Measurements from ENCODE around the gene APMAP. TPM values are rescaled to one million over a fixed set of nuclear protein-coding genes. Genes with fewer than 3 reads are reported as not detected.
"Not testable (repeated sequence)": the region's sequence is repeated elsewhere in the genome, so short reads cannot be mapped to it uniquely, and the experiment has no call there.

Gene APMAP
- polyA plus RNA-seq, 3 donors = 52.2 to 341 (median 81.1) TPM

DNA sequence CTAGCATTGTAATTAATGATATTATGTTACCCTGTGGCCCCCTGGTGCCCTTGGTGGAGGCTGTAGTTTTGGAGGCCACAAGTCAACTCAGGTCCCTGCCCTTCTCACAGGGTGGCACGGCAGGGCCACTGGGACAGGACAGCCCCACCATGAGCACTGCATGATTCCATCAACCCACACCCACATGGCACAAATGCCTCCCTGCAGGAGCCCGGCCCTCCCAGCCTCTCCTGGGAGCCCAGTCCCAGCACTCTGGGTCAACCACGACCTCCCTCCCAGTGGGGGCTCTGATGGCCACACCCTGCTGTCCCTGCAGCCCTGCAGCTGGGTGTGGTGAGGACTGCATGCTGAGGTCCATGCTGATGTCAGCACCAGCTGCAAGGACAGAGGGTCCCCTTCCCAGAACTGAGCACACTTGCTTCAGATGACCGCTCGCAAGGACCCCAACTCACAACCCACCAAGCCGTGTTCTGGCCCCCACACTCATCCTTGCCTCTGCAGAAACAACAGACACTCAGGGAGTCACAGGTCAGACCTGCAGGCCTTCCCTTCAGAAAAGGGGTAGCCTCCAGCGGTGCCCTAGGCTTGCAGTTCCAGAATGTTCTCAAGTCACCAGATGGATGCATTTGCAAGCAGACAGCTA, 59.2 kb downstream of the APMAP start:
- H3K27ac ChIP-seq (ENCODE audit: low read depth, low read length) = no peak overlapping the region
- 83 to 96% (median 85%) methylated on average over 7 of the region's 7 CpGs for WGBS, 3 donors

DNA sequence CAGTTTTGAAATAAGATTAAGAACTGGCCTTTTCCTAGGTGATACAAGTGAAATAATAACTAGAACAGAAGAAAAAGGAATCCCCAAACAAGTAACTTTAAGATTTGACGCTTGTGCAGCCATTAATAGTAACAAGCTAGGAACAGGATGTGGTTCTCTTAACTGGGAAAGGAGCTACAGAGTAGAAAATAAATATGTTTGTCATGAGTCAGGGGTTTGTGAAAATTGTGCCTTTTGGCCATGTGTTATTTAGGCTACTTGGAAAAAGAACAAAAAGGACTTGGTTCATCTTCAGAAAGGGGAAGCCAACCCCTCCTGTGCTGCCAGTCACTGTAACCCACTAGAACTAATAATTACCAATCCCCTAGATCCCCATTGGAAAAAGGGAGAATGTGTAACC, 60.7 kb downstream of the APMAP start:
- WGBS, 3 donors = 33 to 65% (median 46%) methylated on average over 1 of the region's 1 CpG
- H3K27ac ChIP-seq (ENCODE audit: low read depth, low read length) = not testable (repeated sequence)

GRCh38 chr20:24930724-24931688, 61.5 kb downstream of the APMAP start:
- WGBS, 3 donors = 48 to 66% (median 61%) methylated on average over 15 of the region's 15 CpGs
- not testable (repeated sequence) for H3K27ac ChIP-seq (ENCODE audit: low read depth, low read length)

GRCh38 chr20:24929867-24930723, 62.5 kb downstream of the APMAP start:
- not testable (repeated sequence) for H3K27ac ChIP-seq (ENCODE audit: low read depth, low read length)
- 30 to 46% (median 44%) methylated on average over 13 of the region's 13 CpGs for WGBS, 3 donors

DNA sequence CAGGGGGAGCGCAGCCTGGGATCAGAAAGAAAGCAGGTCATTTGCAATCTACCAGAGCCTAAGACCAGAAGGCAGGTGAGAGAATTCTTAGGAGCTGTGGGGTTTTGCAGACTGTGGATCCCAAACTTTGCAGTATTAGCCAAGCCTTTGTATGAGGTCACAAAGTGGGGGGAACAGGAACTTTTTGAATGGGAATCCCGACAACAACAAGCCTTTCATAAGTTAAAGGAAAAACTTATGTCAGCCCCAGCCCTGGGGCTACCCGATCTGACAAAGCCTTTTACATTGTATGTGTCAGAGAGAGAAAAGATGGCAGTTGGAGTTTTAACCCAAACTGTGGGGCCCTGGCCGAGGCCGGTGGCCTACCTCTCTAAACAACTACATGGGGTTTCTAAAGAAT, 63.3 kb downstream of the APMAP start:
- not testable (repeated sequence) for H3K27ac ChIP-seq (ENCODE audit: low read depth, low read length)
- WGBS, 3 donors = 80 to 92% (median 85%) methylated on average over 5 of the region's 5 CpGs

DNA sequence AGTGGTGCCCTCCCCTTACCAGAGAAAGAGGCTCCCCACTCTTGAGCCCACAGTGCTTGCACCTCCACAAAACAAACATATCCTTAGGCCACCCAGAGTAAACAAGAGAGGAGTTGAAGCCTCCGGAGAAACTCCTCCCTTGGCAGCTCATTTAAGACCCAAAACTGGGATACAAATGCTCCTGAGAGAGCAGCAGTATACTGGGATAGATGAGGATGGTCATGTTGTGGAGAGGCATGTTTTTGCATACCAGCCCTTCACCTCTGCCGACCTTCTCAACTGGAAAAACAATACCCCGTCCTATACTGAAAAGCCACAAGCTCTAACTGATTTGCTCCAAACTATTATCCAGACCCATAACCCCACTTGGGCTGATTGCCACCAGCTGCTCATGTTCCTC, 71.8 kb downstream of the APMAP start:
- WGBS, 3 donors = 44 to 71% (median 67%) methylated on average over 3 of the region's 3 CpGs
- H3K27ac ChIP-seq (ENCODE audit: low read depth, low read length) = not testable (repeated sequence)

DNA sequence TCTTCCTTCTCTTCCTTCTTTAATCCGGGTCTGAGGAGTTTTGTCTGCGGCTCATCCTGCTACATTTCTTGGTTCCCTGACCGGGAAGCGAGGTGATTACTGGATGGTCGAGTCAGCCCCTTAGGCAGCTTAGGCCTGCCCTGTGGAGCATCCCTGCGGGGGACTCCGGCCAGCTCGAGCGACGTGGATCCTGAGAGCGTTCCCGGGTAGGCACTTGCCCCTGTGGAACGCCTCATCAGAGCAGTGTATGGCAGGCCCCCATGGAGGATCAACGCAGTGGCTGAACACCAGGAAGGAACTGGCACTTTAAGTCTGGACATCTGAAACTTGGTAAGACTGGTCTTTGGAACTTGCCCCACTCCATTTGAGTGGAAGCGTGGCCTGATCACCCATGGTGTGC, 72.9 kb downstream of the APMAP start:
- 79 to 92% (median 86%) methylated on average over 15 of the region's 15 CpGs for WGBS, 3 donors
- not testable (repeated sequence) for H3K27ac ChIP-seq (ENCODE audit: low read depth, low read length)

DNA sequence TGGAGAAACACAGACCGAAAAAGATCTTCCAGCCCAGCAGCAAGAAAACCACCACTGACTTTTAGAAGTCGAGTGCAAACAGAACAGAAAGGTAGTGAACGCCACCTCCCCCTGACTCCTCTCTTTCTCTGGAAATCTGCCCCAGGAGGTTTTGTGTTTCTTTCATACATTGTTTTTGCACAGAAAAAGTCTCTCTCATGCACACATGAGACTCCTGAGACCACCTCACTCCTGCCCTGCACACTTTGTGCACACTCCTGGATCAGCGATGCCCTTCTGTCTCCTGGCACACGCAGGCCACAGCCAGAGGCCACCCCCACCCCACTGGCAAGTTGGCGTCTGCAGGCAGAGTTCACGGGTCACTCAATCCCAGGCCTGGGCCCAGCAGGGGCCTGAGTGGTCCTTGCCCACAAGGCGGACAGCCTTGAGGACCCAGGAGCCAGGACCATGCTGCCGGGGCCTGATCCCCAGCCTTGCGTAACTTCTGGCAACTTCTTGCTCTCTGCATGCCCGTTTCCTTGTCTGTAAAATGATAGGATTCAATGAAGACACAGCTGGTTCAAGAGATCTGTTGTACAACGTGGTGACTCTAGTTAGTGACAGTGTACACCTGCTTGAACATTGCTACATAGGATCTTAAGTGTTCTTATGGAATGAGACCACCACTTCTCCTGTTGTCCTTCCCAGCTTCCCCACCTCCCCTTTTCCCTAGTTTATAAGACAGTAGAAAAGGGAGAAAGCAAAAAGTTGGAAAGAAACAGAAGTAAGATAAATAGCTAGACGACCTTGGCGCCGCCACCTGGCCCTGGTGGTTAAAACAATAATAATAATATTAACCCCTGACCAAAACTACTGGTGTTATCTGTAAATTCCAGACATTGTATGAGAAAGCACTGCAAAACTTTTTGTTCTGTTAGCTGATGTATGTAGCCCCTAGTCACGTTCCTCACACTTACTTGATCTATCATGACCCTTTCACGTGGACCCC, 73.7 kb downstream of the APMAP start:
- no peak overlapping the region for H3K27ac ChIP-seq (ENCODE audit: low read depth, low read length)
- WGBS, 3 donors = 27 to 48% (median 40%) methylated on average over 17 of the region's 17 CpGs

GRCh38 chr20:24917797-24918578, 74.6 kb downstream of the APMAP start:
- 23 to 31% (median 27%) methylated on average over 33 to 34 of the region's 34 CpGs for WGBS, 3 donors
- H3K27ac ChIP-seq (ENCODE audit: low read depth, low read length) = no peak overlapping the region

DNA sequence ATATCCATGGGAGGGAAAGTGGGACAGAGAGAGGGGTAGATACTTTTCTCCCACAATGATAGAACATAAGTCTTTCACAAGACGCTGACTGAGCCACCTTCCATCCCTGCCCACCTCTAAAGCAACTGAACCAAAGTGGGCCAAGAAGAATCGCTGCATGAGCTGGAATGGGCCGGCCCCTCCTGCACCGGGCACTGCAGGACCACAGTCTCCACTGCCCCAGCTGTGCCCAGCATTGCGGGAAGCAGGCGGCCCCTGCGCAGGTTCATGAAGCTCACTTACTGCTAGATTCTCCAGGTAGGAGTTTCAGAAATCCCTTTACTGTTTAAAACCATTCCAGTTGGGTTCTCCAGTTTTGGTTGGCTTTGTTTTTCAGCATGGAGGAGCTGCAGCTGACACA, 75.5 kb downstream of the APMAP start:
- whole genome bisulfite sequencing, 3 donors = 87 to 93% (median 91%) methylated on average over 7 of the region's 7 CpGs
- H3K27ac ChIP-seq (ENCODE audit: low read depth, low read length) = no peak overlapping the region

GRCh38 chr20:24916412-24916811, 76.1 kb downstream of the APMAP start:
- no peak overlapping the region for H3K27ac ChIP-seq (ENCODE audit: low read depth, low read length)
- WGBS, 3 donors = 84 to 96% (median 86%) methylated on average over 1 of the region's 1 CpG

DNA sequence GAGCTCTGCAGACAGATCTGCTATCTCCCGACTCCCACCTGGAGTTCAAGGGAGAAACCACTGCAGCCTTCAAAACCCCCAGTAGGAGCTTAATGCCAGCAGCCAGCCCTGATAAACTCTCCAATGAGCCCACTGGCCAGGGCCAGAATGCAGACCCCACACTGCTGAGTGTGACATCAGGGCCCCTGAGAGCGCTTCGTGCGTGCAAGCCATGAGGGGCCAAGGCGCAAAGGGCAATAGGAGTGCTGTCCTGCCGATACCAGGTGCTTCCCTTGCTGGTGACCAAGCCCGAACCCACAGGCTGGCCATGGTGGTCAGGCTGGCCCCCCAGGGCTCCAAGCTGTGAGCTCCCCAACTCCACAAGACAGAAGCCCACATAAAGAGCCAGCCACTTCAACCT, 76.7 kb downstream of the APMAP start:
- no peak overlapping the region for H3K27ac ChIP-seq (ENCODE audit: low read depth, low read length)
- WGBS, 3 donors = 89 to 93% (median 91%) methylated on average over 7 of the region's 7 CpGs

DNA sequence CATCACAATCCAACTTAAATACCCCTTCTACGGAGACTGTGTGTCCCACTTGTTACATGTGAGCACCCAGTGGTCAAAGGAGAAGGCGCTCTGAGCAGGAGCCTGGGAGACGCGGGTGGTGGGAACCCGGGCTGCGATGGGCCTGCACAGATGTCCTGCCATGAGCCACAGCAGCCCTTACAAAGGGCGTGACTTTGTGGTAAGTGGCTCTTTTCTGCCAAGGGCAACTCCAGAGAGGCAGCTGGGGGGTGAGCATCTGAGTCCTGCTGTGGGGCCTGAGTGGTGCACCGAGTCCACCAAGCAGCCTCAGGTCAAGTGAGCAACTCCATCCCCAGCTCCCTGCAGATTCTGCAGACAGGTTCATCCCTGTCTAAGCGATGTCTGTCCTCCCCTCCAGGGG, 77.1 kb downstream of the APMAP start:
- 89 to 93% (median 92%) methylated on average over 9 of the region's 9 CpGs for whole genome bisulfite sequencing, 3 donors
- H3K27ac ChIP-seq (ENCODE audit: low read depth, low read length) = no peak overlapping the region

DNA sequence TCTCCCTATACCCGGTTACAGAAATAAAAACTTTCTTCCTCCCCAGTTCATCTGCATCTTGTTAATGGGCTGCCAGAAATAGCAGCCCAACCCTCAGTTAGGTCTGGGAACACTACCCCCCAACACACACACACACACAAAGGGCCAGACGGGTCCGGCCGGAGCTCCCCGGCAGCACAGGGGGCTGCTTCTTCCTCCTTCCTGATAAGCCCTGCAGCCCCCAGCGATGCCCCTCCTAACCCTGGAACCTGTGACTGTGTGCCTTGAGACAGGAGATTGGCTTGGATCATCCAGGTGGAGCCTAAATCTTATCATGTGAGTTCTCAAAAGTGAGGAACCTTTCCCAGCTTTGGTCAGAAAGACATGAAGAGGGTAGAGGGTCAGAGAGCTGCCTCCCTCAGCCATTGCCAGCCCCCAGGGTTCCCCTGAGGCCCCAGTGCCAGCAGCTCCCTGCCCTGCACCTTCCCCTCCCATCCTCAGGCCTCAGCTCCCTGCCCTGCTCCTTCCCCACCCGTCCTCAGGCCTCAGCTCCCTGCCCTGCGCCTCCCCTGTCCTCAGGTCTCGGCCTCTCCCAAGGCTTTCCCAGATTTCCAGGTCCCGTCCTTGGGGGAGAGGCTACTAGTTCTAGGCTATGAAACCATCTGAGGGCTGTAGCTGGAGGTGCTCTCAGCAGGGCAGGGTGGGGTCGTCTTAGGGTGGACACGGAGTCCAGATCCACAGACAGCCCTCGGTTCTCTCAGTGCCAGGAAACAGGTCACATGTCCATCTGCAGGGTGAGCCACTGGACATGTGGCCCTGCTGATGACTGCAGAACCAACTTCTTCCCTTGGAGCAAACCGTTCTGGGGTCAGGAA, 77.9 kb downstream of the APMAP start:
- no peak overlapping the region for H3K27ac ChIP-seq (ENCODE audit: low read depth, low read length)
- WGBS, 3 donors = 71% methylated on average over 14 of the region's 14 CpGs

DNA sequence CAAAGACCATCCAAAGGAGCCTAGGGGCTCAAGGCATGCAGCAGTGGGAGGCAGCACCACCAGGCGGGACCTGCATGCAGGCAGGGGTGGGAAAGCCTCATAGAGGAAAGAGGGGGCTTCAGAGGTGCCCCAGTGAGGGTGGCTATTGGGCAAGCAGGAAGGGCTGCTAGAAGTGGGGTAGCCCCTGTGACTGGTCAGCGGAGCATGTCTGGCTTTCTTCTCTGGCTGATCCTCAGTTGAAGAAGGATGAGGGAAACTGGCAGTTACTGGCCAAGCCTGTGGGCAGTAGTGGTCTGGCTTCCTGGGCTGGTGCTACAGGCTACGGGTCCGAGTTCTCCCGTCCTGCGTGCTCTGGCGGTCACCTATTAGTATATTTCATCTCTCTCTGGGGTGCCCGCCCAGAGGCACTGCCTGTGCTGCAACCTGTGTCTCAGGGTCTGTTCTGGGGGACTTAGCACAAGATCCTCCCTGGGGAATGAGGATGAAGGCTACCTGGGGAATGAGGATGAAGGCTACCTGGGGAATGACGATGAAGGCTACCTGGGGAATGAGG, 79.4 kb downstream of the APMAP start:
- 88 to 93% (median 91%) methylated on average over 9 of the region's 9 CpGs for WGBS, 3 donors
- no peak overlapping the region for H3K27ac ChIP-seq (ENCODE audit: low read depth, low read length)

Data from adipose tissue (tissue), 3 donors.